Measurements from ENCODE around the gene CLCNKB.

DNA sequence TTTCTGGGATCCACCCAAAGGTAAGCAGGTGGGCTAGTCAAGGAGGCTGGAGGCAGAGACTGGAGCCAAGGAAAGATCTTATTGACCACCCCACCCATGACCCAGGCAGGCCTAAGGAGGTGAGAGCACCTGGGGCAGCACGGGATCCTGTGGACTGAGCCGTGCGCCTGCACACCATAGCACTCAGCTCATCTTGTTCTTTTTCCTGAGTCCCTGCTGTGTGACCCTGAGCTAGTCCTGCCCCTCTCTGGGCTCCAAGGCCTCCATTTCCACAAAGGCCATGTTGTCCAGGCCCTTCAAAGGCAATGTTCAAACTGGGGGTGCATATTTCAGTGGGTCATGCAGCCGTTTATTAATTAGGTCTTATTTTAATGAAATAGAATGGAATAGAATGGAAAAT lies 22.7 kb downstream of the CLCNKB start:
- TF ChIP-seq, protein P1, sequence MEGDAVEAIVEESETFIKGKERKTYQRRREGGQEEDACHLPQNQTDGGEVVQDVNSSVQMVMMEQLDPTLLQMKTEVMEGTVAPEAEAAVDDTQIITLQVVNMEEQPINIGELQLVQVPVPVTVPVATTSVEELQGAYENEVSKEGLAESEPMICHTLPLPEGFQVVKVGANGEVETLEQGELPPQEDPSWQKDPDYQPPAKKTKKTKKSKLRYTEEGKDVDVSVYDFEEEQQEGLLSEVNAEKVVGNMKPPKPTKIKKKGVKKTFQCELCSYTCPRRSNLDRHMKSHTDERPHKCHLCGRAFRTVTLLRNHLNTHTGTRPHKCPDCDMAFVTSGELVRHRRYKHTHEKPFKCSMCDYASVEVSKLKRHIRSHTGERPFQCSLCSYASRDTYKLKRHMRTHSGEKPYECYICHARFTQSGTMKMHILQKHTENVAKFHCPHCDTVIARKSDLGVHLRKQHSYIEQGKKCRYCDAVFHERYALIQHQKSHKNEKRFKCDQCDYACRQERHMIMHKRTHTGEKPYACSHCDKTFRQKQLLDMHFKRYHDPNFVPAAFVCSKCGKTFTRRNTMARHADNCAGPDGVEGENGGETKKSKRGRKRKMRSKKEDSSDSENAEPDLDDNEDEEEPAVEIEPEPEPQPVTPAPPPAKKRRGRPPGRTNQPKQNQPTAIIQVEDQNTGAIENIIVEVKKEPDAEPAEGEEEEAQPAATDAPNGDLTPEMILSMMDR (IDR thresholded peaks at IDR 0.05; ENCODE audit: low read depth, low read length, poor library complexity, severe bottlenecking), result no peak
- no peak for TF ChIP-seq EZH2phosphoT487 (IDR thresholded peaks at IDR 0.05; ENCODE audit: borderline replicate concordance, low read length)

All from DOHH2 (cell line).